ENCODE data around the gene CAB39L.
"Not testable (repeated sequence)": the region's sequence is repeated elsewhere in the genome, so short reads cannot be mapped to it uniquely, and the experiment has no call there.

CAB39L gene

DNA sequence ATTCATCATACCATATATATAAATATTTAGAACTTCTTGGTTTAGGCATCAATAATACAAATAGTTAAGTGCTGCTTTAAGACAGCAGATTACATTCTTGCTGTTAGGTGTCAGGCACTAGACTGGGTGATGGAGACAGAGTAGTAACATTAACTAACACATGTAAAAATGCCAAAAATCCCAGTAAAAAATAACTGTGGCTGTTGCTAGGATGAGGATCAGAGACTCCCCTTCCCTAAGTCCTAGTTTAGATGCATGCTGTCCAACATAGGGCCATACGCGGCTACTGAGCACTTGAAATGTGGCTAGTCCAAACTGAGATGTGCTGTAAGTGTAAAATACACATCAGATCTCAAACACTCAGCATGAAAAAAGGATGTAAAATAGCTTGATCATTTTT is 101.4 kb downstream of the CAB39L start:
- DNase-seq: no peak

DNA sequence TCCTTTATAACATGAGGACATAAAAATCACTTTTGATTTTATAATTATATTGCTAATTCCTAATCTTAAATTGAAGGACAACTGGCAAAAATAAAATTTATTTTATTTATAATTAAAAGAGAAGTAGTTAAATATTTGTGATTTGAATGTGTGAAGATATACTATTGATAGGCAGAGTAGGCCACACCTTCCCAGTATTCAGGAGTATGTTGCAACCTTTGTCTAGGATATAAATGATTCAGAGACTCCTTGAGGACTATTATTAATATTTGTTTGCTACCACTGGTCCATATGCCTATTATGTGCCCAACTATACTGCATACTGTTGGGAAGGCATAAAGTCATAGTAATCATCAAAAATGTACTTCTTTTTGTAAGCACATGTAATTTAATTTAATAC is 101.9 kb downstream of the CAB39L start:
- no peak for DNase-seq

DNA sequence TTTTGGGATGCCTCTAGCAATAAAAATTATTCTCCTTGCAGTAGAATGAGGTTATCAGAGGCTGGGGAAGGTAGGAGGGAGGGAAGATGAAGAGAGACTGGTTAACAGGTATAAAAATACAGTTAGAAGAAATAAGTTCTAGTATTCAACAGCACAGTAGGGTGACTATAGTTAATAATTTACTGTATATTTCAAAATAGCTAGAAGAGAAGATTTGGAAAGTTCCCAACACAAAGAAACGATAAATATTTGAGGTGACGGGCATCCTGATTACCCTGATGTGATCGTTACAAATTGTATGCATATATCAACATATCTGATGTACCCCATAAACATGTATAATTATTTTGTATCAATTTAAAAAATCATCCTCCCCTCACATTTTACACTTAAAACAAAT is 102.3 kb downstream of the CAB39L start:
- DNase-seq: no peak

DNA sequence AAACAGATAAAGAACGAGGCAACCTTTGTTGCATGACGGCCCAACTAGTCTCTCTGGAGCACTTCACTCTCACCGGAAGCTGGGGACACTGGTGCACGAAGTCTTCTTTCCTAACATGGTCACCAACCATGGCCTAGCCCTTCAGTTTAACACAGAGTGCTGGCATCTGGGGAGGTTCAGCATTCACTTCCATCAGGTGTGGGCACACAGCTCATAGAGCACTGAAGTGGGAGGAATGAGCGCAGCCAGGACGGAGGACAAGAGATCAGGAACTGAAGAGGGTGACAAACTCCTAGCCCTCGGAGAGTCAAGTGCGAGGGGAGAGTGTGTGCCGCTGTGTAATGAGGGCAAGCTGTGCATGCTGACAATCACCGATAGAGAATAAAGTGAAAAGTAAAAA is 103.7 kb downstream of the CAB39L start:
- DNase-seq: no peak

DNA sequence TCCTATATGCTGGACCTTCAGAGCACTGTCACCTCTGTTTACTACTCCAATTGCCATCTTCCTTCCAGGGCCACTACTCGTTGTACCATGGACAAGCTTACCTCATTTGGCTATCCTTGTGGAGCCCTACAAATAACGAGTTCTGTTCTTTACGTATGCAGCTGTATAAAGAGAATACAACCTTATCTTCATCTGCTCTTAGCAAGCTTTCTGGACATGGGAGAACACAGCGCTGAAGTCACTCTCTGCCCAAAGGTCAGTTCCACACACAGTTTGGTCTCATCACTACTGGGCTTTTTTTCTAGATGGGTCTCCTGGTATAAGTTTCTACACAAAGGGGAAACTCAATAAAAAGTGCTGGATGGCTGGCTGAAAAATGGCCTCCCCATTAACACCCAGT is 107.2 kb downstream of the CAB39L start:
- DNase-seq: no peak

GRCh38 chr13:49330546-49330864 is 113.4 kb downstream of the CAB39L start:
- no peak for DNase-seq

GRCh38 chr13:49329831-49330545 is 113.9 kb downstream of the CAB39L start:
- no peak for DNase-seq

GRCh38 chr13:49327145-49327544 is 116.7 kb downstream of the CAB39L start:
- DNase-seq: not testable (repeated sequence)

- no peak for DNase-seq
Measured at GRCh38 chr13:49326222-49326917, 117.5 kb downstream of the CAB39L start.

DNA sequence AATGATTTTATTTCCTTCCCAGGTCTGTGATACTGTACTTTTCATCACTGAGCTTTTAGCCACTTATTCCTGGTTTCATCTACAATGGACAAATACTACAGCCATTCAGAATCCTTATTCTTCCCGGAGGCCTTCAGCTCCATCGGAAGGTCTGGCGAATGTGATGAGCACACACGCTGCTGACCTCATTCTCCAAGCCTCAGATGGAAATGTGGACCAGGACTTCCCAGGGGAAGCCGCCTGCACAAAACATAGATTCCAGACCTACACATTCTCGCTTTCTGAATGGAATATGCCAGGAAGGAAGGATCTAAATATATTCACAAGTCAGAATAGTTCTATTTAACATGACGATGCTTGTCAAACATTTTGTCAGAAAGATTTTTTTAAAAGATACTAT is 120.5 kb downstream of the CAB39L start:
- DNase-seq: no peak

- no peak for DNase-seq
Measured at GRCh38 chr13:49322702-49323101, 121.2 kb downstream of the CAB39L start.

DNA sequence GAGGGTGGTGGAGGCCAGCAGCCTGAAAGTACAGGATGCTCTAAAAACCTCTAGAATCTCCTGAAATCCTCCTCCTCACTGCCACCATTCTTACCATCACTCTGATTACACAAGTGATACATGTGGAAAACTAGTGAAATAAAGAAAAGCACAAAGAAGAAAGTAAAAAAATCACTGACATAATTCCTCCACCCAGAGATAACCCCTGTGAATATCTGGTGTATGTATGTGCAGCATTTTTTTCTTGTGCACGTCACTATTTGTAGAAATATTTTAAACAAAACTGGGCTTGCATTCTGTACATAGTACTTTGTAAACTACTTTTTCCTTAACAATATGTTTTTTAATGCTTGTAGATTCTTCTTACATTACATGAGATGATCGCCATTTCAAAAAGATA is 122.9 kb downstream of the CAB39L start:
- DNase-seq: no peak

DNA sequence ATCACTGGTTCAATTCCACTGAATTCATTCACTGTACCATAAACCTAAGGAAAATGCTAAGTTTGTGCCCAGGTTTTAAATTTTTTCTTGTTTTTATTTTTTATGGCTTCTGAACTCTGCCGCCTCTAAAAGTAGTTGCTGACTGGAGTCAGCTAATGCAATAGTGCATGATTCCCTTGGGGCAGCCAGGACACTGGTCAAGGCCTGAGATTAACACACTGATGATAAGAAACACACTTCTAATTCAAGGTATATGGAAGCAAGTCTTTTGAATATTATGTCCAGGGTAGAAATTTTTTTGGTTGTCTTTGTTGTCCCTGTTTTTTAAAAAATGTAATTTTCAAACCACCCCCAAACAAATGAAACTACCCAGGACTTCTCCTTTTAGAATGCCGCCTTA is 123.9 kb downstream of the CAB39L start:
- DNase-seq: no peak

GRCh38 chr13:49319551-49319950 is 124.3 kb downstream of the CAB39L start:
- no peak for DNase-seq

GRCh38 chr13:49315756-49316482 is 127.9 kb downstream of the CAB39L start:
- no peak for DNase-seq

GRCh38 chr13:49315036-49315565 is 128.8 kb downstream of the CAB39L start:
- DNase-seq: no peak

- no peak for DNase-seq
Measured at GRCh38 chr13:49314344-49314882, 129.5 kb downstream of the CAB39L start.

DNA sequence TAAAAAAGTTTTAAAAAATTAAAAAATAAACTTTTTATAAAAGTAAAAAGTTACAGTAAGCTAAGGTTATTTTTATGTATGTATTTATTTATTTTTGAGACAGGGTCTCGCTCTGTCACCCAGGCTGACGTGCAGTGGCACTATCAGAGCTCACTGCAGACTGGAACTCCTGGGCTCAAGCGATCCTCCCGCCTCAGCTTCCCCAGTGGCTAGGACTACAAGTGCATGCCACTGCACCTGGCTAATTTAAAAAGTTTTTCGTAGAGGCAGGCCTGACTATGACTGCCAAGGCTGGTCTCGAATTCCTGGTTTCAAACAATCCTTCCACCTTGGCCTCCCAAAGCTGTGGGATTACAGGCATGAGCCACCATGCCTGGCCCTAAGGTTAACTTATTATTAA is 132.0 kb downstream of the CAB39L start:
- DNase-seq: no peak

- no peak for DNase-seq
Measured at GRCh38 chr13:49310251-49310650, 133.6 kb downstream of the CAB39L start.

- DNase-seq: no peak
Measured at GRCh38 chr13:49308921-49309408, 134.9 kb downstream of the CAB39L start.

GRCh38 chr13:49308097-49308875 is 135.6 kb downstream of the CAB39L start:
- DNase-seq: no peak

- no peak for DNase-seq
Measured at GRCh38 chr13:49307365-49307764, 136.5 kb downstream of the CAB39L start.
